HTR-8/SVneo (cell line): ENCODE data around the gene OSBP2.
"Not testable (repeated sequence)": the region's sequence is repeated elsewhere in the genome, so short reads cannot be mapped to it uniquely, and the experiment has no call there.

ENCODE experiments used
- DNase-seq: peaks from one replicate; pipeline ENCODE4 v3.0.0; 2011; ENCODE audit warnings: low spot score, mixed read lengths; ENCODE audit not compliant: insufficient read length
- FAIRE-seq: peaks from 2 replicates; lab custom pipeline; 2011; peaks lifted over from hg19 to GRCh38; lab: Jason Lieb, UNC

Gene OSBP2

GRCh38 chr22:30712094-30712493, 17.4 kb downstream of the OSBP2 start:
- no peak for DNase-seq
- no peak for FAIRE-seq

GRCh38 chr22:30714062-30714461, 19.4 kb downstream of the OSBP2 start:
- DNase-seq (no peak), FAIRE-seq (no peak)

GRCh38 chr22:30717331-30717921, 22.8 kb downstream of the OSBP2 start:
- no peak for FAIRE-seq
- DNase-seq = peak; percentile 35

- FAIRE-seq (no peak), DNase-seq (no peak)
Observed at GRCh38 chr22:30717952-30718351, 23.3 kb downstream of the OSBP2 start.

GRCh38 chr22:30718491-30718890, 23.8 kb downstream of the OSBP2 start:
- DNase-seq (no peak), FAIRE-seq (no peak)

- FAIRE-seq (no peak), DNase-seq (no peak)
Observed at GRCh38 chr22:30718938-30719337, 24.3 kb downstream of the OSBP2 start.

GRCh38 chr22:30720263-30720837, 25.7 kb downstream of the OSBP2 start:
- no peak for FAIRE-seq
- DNase-seq = no peak

GRCh38 chr22:30721741-30722140, 27.1 kb downstream of the OSBP2 start:
- DNase-seq = no peak
- no peak for FAIRE-seq

GRCh38 chr22:30728826-30729225, 34.2 kb downstream of the OSBP2 start:
- no peak for DNase-seq
- FAIRE-seq = no peak

GRCh38 chr22:30731658-30732057, 37.0 kb downstream of the OSBP2 start:
- DNase-seq = no peak
- no peak for FAIRE-seq

GRCh38 chr22:30732426-30732825, 37.8 kb downstream of the OSBP2 start:
- no peak for DNase-seq
- no peak for FAIRE-seq

GRCh38 chr22:30733181-30733631, 38.5 kb downstream of the OSBP2 start:
- FAIRE-seq = no peak
- no peak for DNase-seq

GRCh38 chr22:30740007-30740406, 45.3 kb downstream of the OSBP2 start:
- not testable (repeated sequence) for DNase-seq

GRCh38 chr22:30740511-30740910, 45.8 kb downstream of the OSBP2 start:
- FAIRE-seq, DNase-seq: not testable (repeated sequence)

More at GRCh38 chr22:30740007-30740406, 45.3 kb downstream of the OSBP2 start:
- not testable (repeated sequence) for FAIRE-seq

- FAIRE-seq (no peak), DNase-seq (no peak)
Observed at GRCh38 chr22:30742291-30743256, 47.9 kb downstream of the OSBP2 start.

GRCh38 chr22:30743257-30744020, 48.8 kb downstream of the OSBP2 start:
- DNase-seq (no peak), FAIRE-seq (no peak)

- FAIRE-seq = no peak
- no peak for DNase-seq
Observed at GRCh38 chr22:30744224-30744623, 49.5 kb downstream of the OSBP2 start.

- no peak for DNase-seq
- no peak for FAIRE-seq
Observed at GRCh38 chr22:30747493-30747892, 52.8 kb downstream of the OSBP2 start.

GRCh38 chr22:30749272-30749671, 54.6 kb downstream of the OSBP2 start:
- FAIRE-seq = no peak
- no peak for DNase-seq

GRCh38 chr22:30749849-30750248, 55.2 kb downstream of the OSBP2 start:
- no peak for DNase-seq
- no peak for FAIRE-seq
